Activated naive CD4-positive, alpha-beta T cell treated with anti-CD3 and anti-CD28 coated beads, Interleukin-2, amount 50 U/mL, for 72 hours (primary cell): ENCODE data around the gene GPHB5. TPM values are rescaled to one million over a fixed set of nuclear protein-coding genes. Genes with fewer than 3 reads are reported as not detected.
"Not testable (repeated sequence)": the region's sequence is repeated elsewhere in the genome, so short reads cannot be mapped to it uniquely, and the experiment has no call there.

ENCODE experiments used
- ATAC-seq, 2 donors: fragments of 150-1000 bp; cut with Tn5 transposase; 2 replicates each; pipeline ENCODE4 v1.10.0; 2021; ENCODE audit warnings: mild to moderate bottlenecking in 2 of 2, moderate library complexity in 2 of 2
- DNase-seq, 2 donors: peaks; one replicate each; pipeline ENCODE4 v3.0.0; 2021 to 2022; ENCODE audit warnings: low spot score in 2 of 2
- H3K27ac Mint-ChIP-seq, 2 donors: one replicate each; pipeline ENCODE4 v1.8.0; 2022; ENCODE audit warnings: mild to moderate bottlenecking in 2 of 2, mixed read lengths in 2 of 2
- H3K36me3 Mint-ChIP-seq, 2 donors: one replicate each; pipeline ENCODE4 v1.8.0; 2022; ENCODE audit warnings: mixed read lengths in 2 of 2
- H3K9me3 Mint-ChIP-seq, 2 donors: one replicate each; pipeline ENCODE4 v1.8.0; 2022; ENCODE audit warnings: mixed read lengths in 2 of 2
- total RNA-seq, 2 donors: library from RNA; stranded (reverse); gene quantifications; one replicate each; pipeline ENCODE4 v1.2.3, GENCODE V29; 2022

The GPHB5 gene
- total RNA-seq, 2 donors from 2014 or later: not detected

- no peak for ATAC-seq
- DNase-seq: no peak
- Mint-ChIP-seq H3K36me3 (no peaks in the 10 kb centered on the region), H3K27ac (no peak overlapping the region), H3K9me3 (no peaks in the 10 kb centered on the region)
Measured at GRCh38 chr14:63300854-63301253, 17.9 kb downstream of the GPHB5 start.

GRCh38 chr14:63299351-63300110 is 19.2 kb downstream of the GPHB5 start:
- no peak for ATAC-seq
- no peak overlapping the region for H3K27ac Mint-ChIP-seq
- no peak for DNase-seq
- H3K36me3 Mint-ChIP-seq: no peaks in the 10 kb centered on the region
- no peaks in the 10 kb centered on the region for H3K9me3 Mint-ChIP-seq

- ATAC-seq (no peak), DNase-seq (no peak)
- Mint-ChIP-seq H3K36me3 (no peaks in the 10 kb centered on the region), H3K9me3 (no peaks in the 10 kb centered on the region), H3K27ac (no peak overlapping the region)
Measured at GRCh38 chr14:63297372-63298063, 21.2 kb downstream of the GPHB5 start.

GRCh38 chr14:63296060-63296563 is 22.6 kb downstream of the GPHB5 start:
- DNase-seq: no peak
- ATAC-seq: peak in 1 of 2 donors; percentile 73
- Mint-ChIP-seq H3K36me3 (no peaks in the 10 kb centered on the region), H3K9me3 (no peaks in the 10 kb centered on the region), H3K27ac (no peak overlapping the region)

- Mint-ChIP-seq H3K9me3 (no peaks in the 10 kb centered on the region), H3K36me3 (no peaks in the 10 kb centered on the region), H3K27ac (no peak overlapping the region)
- no peak for DNase-seq
- ATAC-seq: no peak
Measured at GRCh38 chr14:63295231-63295685, 23.5 kb downstream of the GPHB5 start.

GRCh38 chr14:63292805-63293204 is 25.9 kb downstream of the GPHB5 start:
- H3K9me3 Mint-ChIP-seq: no peaks in the 10 kb centered on the region
- H3K36me3 Mint-ChIP-seq: no peaks in the 10 kb centered on the region

GRCh38 chr14:63290741-63291430 is 27.8 kb downstream of the GPHB5 start:
- DNase-seq (no peak), ATAC-seq (no peak)
- Mint-ChIP-seq H3K27ac (no peak overlapping the region), H3K9me3 (no peaks in the 10 kb centered on the region), H3K36me3 (no peaks in the 10 kb centered on the region)

More at GRCh38 chr14:63292805-63293204, 25.9 kb downstream of the GPHB5 start:
- no peak for DNase-seq
- no peak overlapping the region for H3K27ac Mint-ChIP-seq
- no peak for ATAC-seq

GRCh38 chr14:63288853-63289252 is 29.9 kb downstream of the GPHB5 start:
- ATAC-seq: no peak
- H3K36me3 Mint-ChIP-seq: no peaks in the 10 kb centered on the region
- no peaks in the 10 kb centered on the region for H3K9me3 Mint-ChIP-seq
- no peak overlapping the region for H3K27ac Mint-ChIP-seq
- no peak for DNase-seq

GRCh38 chr14:63287666-63288483 is 30.9 kb downstream of the GPHB5 start:
- Mint-ChIP-seq H3K27ac (no peak overlapping the region), H3K36me3 (no peaks in the 10 kb centered on the region), H3K9me3 (no peaks in the 10 kb centered on the region)
- no peak for DNase-seq
- no peak for ATAC-seq

- ATAC-seq (no peak), DNase-seq (no peak)
- no peak overlapping the region for H3K27ac Mint-ChIP-seq
- H3K9me3 Mint-ChIP-seq: no peaks in the 10 kb centered on the region
- H3K36me3 Mint-ChIP-seq: no peaks in the 10 kb centered on the region
Measured at GRCh38 chr14:63286071-63286470, 32.7 kb downstream of the GPHB5 start.

GRCh38 chr14:63283884-63284248 is 34.9 kb downstream of the GPHB5 start:
- H3K9me3 Mint-ChIP-seq: no peaks in the 10 kb centered on the region
- no peak for DNase-seq
- H3K36me3 Mint-ChIP-seq: no peaks in the 10 kb centered on the region
- no peak overlapping the region for H3K27ac Mint-ChIP-seq
- ATAC-seq: no peak

GRCh38 chr14:63282997-63283883 is 35.5 kb downstream of the GPHB5 start:
- Mint-ChIP-seq H3K27ac (no peak overlapping the region), H3K9me3 (no peaks in the 10 kb centered on the region), H3K36me3 (no peaks in the 10 kb centered on the region)
- peak in 1 of 2 donors; percentile 75 for ATAC-seq
- DNase-seq: no peak

- not testable (repeated sequence) for ATAC-seq, DNase-seq, H3K9me3 Mint-ChIP-seq, H3K27ac Mint-ChIP-seq, H3K36me3 Mint-ChIP-seq
Measured at GRCh38 chr14:63279933-63280332, 38.8 kb downstream of the GPHB5 start.

GRCh38 chr14:63277591-63278183 is 41.0 kb downstream of the GPHB5 start:
- no peak for DNase-seq
- ATAC-seq: no peak
- Mint-ChIP-seq H3K36me3 (no peaks in the 10 kb centered on the region), H3K27ac (no peak overlapping the region), H3K9me3 (no peaks in the 10 kb centered on the region)
